ENCODE results near the gene PRR20D. TPM values are rescaled to one million over a fixed set of nuclear protein-coding genes. Genes with fewer than 3 reads are reported as not detected.
"Not testable (repeated sequence)": the region's sequence is repeated elsewhere in the genome, so short reads cannot be mapped to it uniquely, and the experiment has no call there.

PRR20D gene
- total RNA-seq: not detected

DNA sequence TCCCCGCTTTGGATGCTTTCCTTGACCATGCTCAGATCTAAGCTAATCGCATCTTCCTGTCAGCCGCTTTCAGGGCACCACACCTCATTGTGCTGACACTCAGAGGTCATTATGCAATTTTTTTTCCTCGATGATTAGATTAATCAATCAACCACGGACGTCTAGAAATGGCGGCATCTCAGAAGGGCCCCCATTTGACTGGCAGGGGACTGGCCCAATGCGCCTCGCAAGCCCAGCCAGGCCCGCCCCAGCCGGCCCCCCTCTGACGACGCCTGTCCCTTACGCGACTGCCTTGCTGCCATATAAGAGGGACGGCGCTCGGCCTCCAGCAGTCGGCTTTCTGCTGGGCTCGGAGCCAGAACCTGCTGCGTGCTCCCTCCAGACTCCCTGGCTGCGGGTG, at the start of gene PRR20D:
TSS of gene PRR20D (plus strand) at position 301 of the 400 bp plus-strand sequence. CDS start 387 bp downstream, outside the sequence.
- not testable (repeated sequence) for H3K27me3 ChIP-seq (ENCODE audit: control insufficient read depth in 3 of 3, insufficient read depth in 3 of 3, low read length in 3 of 3); H3K4me1 ChIP-seq (ENCODE audit: control insufficient read depth in 3 of 3, insufficient read depth in 3 of 3, low read length in 3 of 3); H3K9me3 ChIP-seq (ENCODE audit: control insufficient read depth in 3 of 3, low read length in 3 of 3); H3K4me3 ChIP-seq (ENCODE audit: low read length in 3 of 3); H3K27ac ChIP-seq (ENCODE audit: low read depth, low read length); H3K36me3 ChIP-seq (ENCODE audit: control insufficient read depth in 3 of 3, insufficient read depth in 3 of 3, low read length in 3 of 3); H3K9ac ChIP-seq (ENCODE audit: low read depth in 1 of 3, low read length in 3 of 3)

DNA sequence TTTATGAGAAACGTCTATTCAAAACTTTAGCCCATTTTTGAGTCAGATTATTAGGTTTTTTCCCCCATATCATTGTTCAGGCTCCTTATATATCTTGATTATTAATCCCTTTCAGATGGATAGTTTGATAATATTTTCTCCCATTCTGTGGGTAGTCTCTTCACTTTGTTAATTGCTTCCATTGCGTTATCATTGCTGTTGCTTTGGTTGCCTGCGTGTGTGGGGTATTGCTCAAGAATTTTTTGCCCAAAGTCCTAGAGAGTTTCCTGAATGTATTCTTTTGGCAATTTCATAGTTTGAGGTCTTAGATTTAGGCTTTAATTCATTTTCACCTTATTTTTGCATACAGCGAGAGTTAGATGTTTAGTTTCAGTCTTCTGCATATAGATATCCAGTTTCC, 45.5 kb upstream of the PRR20D start:
- Histone ChIP-seq H3K9me3 (ENCODE audit: control insufficient read depth in 3 of 3, low read length in 3 of 3) (peaks cover 0 to 3% (median 0%) of the 10 kb centered on the region in 3 donors), H3K9ac (ENCODE audit: low read depth in 1 of 3, low read length in 3 of 3) (no peak overlapping the region), H3K27ac (ENCODE audit: low read depth, low read length) (no peak overlapping the region), H3K27me3 (ENCODE audit: control insufficient read depth in 3 of 3, insufficient read depth in 3 of 3, low read length in 3 of 3) (no peaks in the 10 kb centered on the region), H3K36me3 (ENCODE audit: control insufficient read depth in 3 of 3, insufficient read depth in 3 of 3, low read length in 3 of 3) (no peaks in the 10 kb centered on the region), H3K4me3 (ENCODE audit: low read length in 3 of 3) (no peak overlapping the region), H3K4me1 (ENCODE audit: control insufficient read depth in 3 of 3, insufficient read depth in 3 of 3, low read length in 3 of 3) (peaks cover 0 to 6% (median 0%) of the 10 kb centered on the region in 3 donors)

DNA sequence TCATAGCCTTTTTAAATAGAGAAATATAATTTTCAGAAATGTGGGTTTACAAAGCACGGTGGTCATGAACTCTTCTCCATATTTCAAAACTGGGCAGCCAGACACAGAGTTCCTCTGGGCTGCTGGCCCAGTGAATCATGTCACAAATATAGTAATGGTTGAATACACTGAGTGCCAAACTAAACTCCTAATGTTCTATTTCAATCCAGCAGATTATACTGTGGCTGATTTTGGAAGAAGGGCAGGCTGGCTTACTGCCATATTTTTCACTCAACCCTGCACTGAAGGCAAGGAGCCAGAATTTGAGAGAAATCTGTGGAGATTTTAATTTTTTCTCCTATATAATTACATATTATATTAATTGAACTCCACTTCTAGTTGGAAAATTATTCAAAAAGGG, 36.8 kb upstream of the PRR20D start:
- peak overlapping the region; percentile 64 for H3K27ac ChIP-seq (ENCODE audit: low read depth, low read length)
- H3K9ac ChIP-seq (ENCODE audit: low read depth in 1 of 3, low read length in 3 of 3): no peak overlapping the region
- no peaks in the 10 kb centered on the region for H3K36me3 ChIP-seq (ENCODE audit: control insufficient read depth in 3 of 3, insufficient read depth in 3 of 3, low read length in 3 of 3)
- no peaks in the 10 kb centered on the region for H3K27me3 ChIP-seq (ENCODE audit: control insufficient read depth in 3 of 3, insufficient read depth in 3 of 3, low read length in 3 of 3)
- H3K4me1 ChIP-seq (ENCODE audit: control insufficient read depth in 3 of 3, insufficient read depth in 3 of 3, low read length in 3 of 3): peaks cover 0 to 6% (median 0%) of the 10 kb centered on the region in 3 donors
- H3K4me3 ChIP-seq (ENCODE audit: low read length in 3 of 3): no peak overlapping the region
- H3K9me3 ChIP-seq (ENCODE audit: control insufficient read depth in 3 of 3, low read length in 3 of 3): no peaks in the 10 kb centered on the region

DNA sequence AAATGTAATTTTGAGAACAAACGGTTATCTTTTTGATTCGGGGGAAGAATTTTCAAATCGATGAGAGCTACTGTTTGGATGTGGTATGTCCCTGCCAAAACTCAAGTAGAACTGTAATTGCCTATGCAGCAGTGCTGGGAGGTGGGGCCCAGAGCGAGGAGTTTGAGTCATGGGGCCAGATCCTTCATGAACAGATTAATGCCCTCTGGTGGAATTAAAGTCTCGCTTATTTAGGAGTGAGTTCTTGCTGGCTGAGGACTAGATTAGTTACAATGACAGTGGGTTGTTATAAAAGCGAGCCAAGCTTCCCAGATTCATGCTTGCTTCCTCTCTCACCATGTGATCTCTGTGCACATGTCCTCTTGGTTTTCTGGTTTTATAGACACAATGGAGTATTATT, 31.5 kb upstream of the PRR20D start:
- H3K9ac ChIP-seq (ENCODE audit: low read depth in 1 of 3, low read length in 3 of 3): no peak overlapping the region

DNA sequence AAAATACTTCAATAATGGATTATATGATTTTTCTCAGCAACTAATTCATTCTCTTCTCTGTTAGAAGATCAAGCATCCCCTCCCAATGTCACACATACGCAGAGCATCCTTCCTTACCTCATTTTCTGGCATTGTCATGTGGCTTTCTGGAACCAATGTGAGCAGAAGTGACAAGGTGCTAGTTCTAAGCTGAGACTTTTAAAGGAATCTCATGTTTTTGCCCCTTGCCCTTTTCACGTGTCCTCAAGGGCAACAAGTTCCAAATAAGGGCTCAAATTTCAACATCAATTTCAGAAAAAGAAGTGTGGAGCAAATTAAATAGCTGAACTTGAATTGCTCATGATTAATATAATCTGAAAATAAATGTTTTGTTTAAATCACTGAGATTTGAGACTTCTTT, 24.3 kb upstream of the PRR20D start:
- no peaks in the 10 kb centered on the region for H3K4me1 ChIP-seq (ENCODE audit: control insufficient read depth in 3 of 3, insufficient read depth in 3 of 3, low read length in 3 of 3)
- H3K36me3 ChIP-seq (ENCODE audit: control insufficient read depth in 3 of 3, insufficient read depth in 3 of 3, low read length in 3 of 3): no peaks in the 10 kb centered on the region
- no peaks in the 10 kb centered on the region for H3K27me3 ChIP-seq (ENCODE audit: control insufficient read depth in 3 of 3, insufficient read depth in 3 of 3, low read length in 3 of 3)
- no peaks in the 10 kb centered on the region for H3K9me3 ChIP-seq (ENCODE audit: control insufficient read depth in 3 of 3, low read length in 3 of 3)
- H3K27ac ChIP-seq (ENCODE audit: low read depth, low read length): no peak overlapping the region
- no peak overlapping the region for H3K9ac ChIP-seq (ENCODE audit: low read depth in 1 of 3, low read length in 3 of 3)
- H3K4me3 ChIP-seq (ENCODE audit: low read length in 3 of 3): no peak overlapping the region

More for the DNA sequence above, 31.5 kb upstream of the PRR20D start:
- Histone ChIP-seq H3K4me3 (ENCODE audit: low read length in 3 of 3) (no peak overlapping the region), H3K9me3 (ENCODE audit: control insufficient read depth in 3 of 3, low read length in 3 of 3) (no peaks in the 10 kb centered on the region), H3K4me1 (ENCODE audit: control insufficient read depth in 3 of 3, insufficient read depth in 3 of 3, low read length in 3 of 3) (no peaks in the 10 kb centered on the region), H3K36me3 (ENCODE audit: control insufficient read depth in 3 of 3, insufficient read depth in 3 of 3, low read length in 3 of 3) (no peaks in the 10 kb centered on the region), H3K27me3 (ENCODE audit: control insufficient read depth in 3 of 3, insufficient read depth in 3 of 3, low read length in 3 of 3) (no peaks in the 10 kb centered on the region), H3K27ac (ENCODE audit: low read depth, low read length) (no peak overlapping the region)

DNA sequence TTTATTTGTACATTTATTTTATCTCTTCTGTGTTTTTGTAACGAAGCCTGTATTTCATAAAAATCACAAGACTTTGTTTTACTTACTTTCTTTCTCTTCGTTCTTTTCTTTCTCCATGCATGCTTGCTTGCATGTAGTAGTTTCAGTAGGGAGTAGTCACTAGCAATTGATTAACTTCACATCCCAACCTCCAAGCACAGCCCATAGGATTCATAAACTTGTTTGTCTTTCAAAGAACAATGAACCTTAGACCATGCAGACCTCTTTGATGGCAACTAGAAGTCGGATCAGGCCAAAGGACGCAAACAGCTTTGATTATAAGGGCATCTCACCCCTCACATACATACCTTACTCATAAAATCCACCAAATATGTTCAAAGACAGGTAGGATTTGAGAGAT, 22.8 kb upstream of the PRR20D start:
- H3K27me3 ChIP-seq (ENCODE audit: control insufficient read depth in 3 of 3, insufficient read depth in 3 of 3, low read length in 3 of 3): no peaks in the 10 kb centered on the region
- no peaks in the 10 kb centered on the region for H3K4me1 ChIP-seq (ENCODE audit: control insufficient read depth in 3 of 3, insufficient read depth in 3 of 3, low read length in 3 of 3)
- H3K27ac ChIP-seq (ENCODE audit: low read depth, low read length): no peak overlapping the region
- H3K9me3 ChIP-seq (ENCODE audit: control insufficient read depth in 3 of 3, low read length in 3 of 3): no peaks in the 10 kb centered on the region
- no peak overlapping the region for H3K9ac ChIP-seq (ENCODE audit: low read depth in 1 of 3, low read length in 3 of 3)
- no peak overlapping the region for H3K4me3 ChIP-seq (ENCODE audit: low read length in 3 of 3)
- H3K36me3 ChIP-seq (ENCODE audit: control insufficient read depth in 3 of 3, insufficient read depth in 3 of 3, low read length in 3 of 3): no peaks in the 10 kb centered on the region

DNA sequence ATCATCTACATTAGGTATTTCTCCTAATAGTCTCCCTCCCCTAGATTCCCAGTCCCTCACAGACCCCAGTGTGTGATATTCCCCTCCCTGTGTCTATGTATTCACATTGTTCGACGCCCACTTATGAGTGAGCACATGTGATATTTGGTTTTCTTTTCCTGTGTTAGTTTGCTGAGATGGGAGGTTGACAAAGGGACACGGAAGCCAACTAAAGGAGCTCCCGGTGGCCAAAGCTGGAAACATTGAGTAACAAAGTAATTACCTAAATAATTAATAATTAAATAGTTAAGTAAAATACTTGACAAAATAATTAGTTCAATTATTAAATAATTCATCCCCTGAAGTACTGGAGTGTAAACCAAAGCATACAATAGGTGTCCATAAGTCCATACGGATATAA, 21.4 kb upstream of the PRR20D start:
- H3K4me3 ChIP-seq (ENCODE audit: low read length in 3 of 3): no peak overlapping the region
- H3K27ac ChIP-seq (ENCODE audit: low read depth, low read length): no peak overlapping the region
- no peak overlapping the region for H3K9ac ChIP-seq (ENCODE audit: low read depth in 1 of 3, low read length in 3 of 3)
- no peaks in the 10 kb centered on the region for H3K27me3 ChIP-seq (ENCODE audit: control insufficient read depth in 3 of 3, insufficient read depth in 3 of 3, low read length in 3 of 3)
- H3K36me3 ChIP-seq (ENCODE audit: control insufficient read depth in 3 of 3, insufficient read depth in 3 of 3, low read length in 3 of 3): no peaks in the 10 kb centered on the region
- no peaks in the 10 kb centered on the region for H3K4me1 ChIP-seq (ENCODE audit: control insufficient read depth in 3 of 3, insufficient read depth in 3 of 3, low read length in 3 of 3)
- no peaks in the 10 kb centered on the region for H3K9me3 ChIP-seq (ENCODE audit: control insufficient read depth in 3 of 3, low read length in 3 of 3)

DNA sequence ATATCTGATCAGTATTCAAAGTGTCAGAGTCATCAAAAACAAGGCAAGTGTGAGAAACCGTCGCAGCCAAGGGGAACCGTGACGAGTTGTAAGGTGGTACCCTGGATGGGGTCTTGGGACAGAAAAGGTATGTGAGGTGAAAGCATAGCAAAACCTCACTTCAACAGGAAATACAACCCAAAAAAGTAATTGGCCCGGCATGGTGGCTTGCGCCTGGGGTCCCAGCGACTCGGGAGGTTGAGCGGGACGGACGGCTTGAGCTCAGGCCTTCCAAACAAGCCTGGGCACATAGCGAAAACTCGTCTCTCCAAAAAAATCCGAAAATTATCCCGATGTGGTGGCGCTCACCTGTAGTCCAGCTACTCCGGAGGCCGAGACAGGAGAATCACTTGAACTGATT, 20.7 kb upstream of the PRR20D start:
- not testable (repeated sequence) for H3K9me3 ChIP-seq (ENCODE audit: control insufficient read depth in 3 of 3, low read length in 3 of 3); H3K9ac ChIP-seq (ENCODE audit: low read depth in 1 of 3, low read length in 3 of 3); H3K36me3 ChIP-seq (ENCODE audit: control insufficient read depth in 3 of 3, insufficient read depth in 3 of 3, low read length in 3 of 3); H3K27ac ChIP-seq (ENCODE audit: low read depth, low read length); H3K27me3 ChIP-seq (ENCODE audit: control insufficient read depth in 3 of 3, insufficient read depth in 3 of 3, low read length in 3 of 3); H3K4me1 ChIP-seq (ENCODE audit: control insufficient read depth in 3 of 3, insufficient read depth in 3 of 3, low read length in 3 of 3); H3K4me3 ChIP-seq (ENCODE audit: low read length in 3 of 3)

DNA sequence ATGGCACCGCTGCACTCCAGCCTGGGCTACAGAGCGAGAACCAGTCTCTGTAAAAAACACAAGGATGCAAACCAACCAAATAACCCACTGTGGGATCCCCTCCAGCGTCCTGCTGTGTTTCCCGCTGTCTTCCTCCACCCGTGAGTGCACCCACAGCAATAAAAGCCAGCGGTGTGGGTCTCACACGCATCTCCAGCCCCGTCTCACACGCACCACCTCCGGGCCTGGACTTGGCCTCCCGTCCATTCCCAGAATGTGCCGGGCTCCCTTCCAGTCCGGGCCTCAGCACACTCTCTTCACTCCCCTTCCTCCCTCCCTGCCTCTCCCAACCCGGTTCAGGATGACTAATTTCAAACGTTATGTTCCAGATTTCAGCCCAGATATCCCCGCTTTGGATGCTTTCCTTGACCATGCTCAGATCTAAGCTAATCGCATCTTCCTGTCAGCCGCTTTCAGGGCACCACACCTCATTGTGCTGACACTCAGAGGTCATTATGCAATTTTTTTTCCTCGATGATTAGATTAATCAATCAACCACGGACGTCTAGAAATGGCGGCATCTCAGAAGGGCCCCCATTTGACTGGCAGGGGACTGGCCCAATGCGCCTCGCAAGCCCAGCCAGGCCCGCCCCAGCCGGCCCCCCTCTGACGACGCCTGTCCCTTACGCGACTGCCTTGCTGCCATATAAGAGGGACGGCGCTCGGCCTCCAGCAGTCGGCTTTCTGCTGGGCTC, 20.0 kb upstream of the PRR20D start, which contains the start of gene PRR20A:
TSS of gene PRR20A (plus strand) at position 684 of the 734 bp plus-strand sequence. CDS start 387 bp downstream, outside the sequence.
- H3K4me3 ChIP-seq (ENCODE audit: low read length in 3 of 3); H3K4me1 ChIP-seq (ENCODE audit: control insufficient read depth in 3 of 3, insufficient read depth in 3 of 3, low read length in 3 of 3); H3K9me3 ChIP-seq (ENCODE audit: control insufficient read depth in 3 of 3, low read length in 3 of 3); H3K36me3 ChIP-seq (ENCODE audit: control insufficient read depth in 3 of 3, insufficient read depth in 3 of 3, low read length in 3 of 3); H3K27me3 ChIP-seq (ENCODE audit: control insufficient read depth in 3 of 3, insufficient read depth in 3 of 3, low read length in 3 of 3); H3K9ac ChIP-seq (ENCODE audit: low read depth in 1 of 3, low read length in 3 of 3); H3K27ac ChIP-seq (ENCODE audit: low read depth, low read length): not testable (repeated sequence)

DNA sequence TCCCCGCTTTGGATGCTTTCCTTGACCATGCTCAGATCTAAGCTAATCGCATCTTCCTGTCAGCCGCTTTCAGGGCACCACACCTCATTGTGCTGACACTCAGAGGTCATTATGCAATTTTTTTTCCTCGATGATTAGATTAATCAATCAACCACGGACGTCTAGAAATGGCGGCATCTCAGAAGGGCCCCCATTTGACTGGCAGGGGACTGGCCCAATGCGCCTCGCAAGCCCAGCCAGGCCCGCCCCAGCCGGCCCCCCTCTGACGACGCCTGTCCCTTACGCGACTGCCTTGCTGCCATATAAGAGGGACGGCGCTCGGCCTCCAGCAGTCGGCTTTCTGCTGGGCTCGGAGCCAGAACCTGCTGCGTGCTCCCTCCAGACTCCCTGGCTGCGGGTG, 13.2 kb upstream of the PRR20D start, which contains the start of gene PRR20B:
TSS of gene PRR20B (plus strand) at position 301 of the 400 bp plus-strand sequence. CDS start 387 bp downstream, outside the sequence.
- H3K4me3 ChIP-seq (ENCODE audit: low read length in 3 of 3); H3K27me3 ChIP-seq (ENCODE audit: control insufficient read depth in 3 of 3, insufficient read depth in 3 of 3, low read length in 3 of 3); H3K27ac ChIP-seq (ENCODE audit: low read depth, low read length); H3K4me1 ChIP-seq (ENCODE audit: control insufficient read depth in 3 of 3, insufficient read depth in 3 of 3, low read length in 3 of 3); H3K9me3 ChIP-seq (ENCODE audit: control insufficient read depth in 3 of 3, low read length in 3 of 3); H3K9ac ChIP-seq (ENCODE audit: low read depth in 1 of 3, low read length in 3 of 3); H3K36me3 ChIP-seq (ENCODE audit: control insufficient read depth in 3 of 3, insufficient read depth in 3 of 3, low read length in 3 of 3): not testable (repeated sequence)

All from skeletal muscle tissue (tissue), 4 donors.